WTC11 (cell line): ENCODE measurements around the gene NLGN3. TPM values are rescaled to one million over a fixed set of nuclear protein-coding genes. Genes with fewer than 3 reads are reported as not detected.

ENCODE experiments used
- ATAC-seq: fragments of 200-7000 bp; cut with Tn5 transposase; 2 replicates; pipeline ENCODE4 v1.10.0; 2021; ENCODE audit warnings: mild to moderate bottlenecking, moderate library complexity
- CTCF ChIA-PET: fragments of 300-600 bp; sonication (Branson Sonifier 250); formaldehyde crosslinking; loops from one replicate; lab custom pipeline; 2021; ENCODE audit warnings: antibody characterized with exemption; lab: Charles Lee
- POLR2A ChIA-PET: fragments of 350-600 bp; sonication (Branson Sonifier 250); formaldehyde crosslinking; loops from one replicate; lab custom pipeline; 2021; ENCODE audit warnings: antibody characterized with exemption; lab: Charles Lee
- DNase-seq: peaks from one replicate; pipeline ENCODE4 v3.0.0; 2021; ENCODE audit warnings: low spot score
- H3K27ac Mint-ChIP-seq: 2 replicates; pipeline ENCODE4 v1.8.0; 2021; ENCODE audit warnings: mixed read lengths
- H3K27me3 Mint-ChIP-seq: 2 replicates; pipeline ENCODE4 v1.8.0; 2021; ENCODE audit warnings: low read depth, mild to moderate bottlenecking, moderate library complexity, mixed read lengths
- H3K36me3 Mint-ChIP-seq: 2 replicates; pipeline ENCODE4 v1.8.0; 2021; ENCODE audit warnings: mixed read lengths
- H3K4me1 Mint-ChIP-seq: 2 replicates; pipeline ENCODE4 v1.8.0; 2022; ENCODE audit warnings: mixed read lengths
- H3K4me3 Mint-ChIP-seq: 2 replicates; pipeline ENCODE4 v1.8.0; 2021; ENCODE audit warnings: mild to moderate bottlenecking, moderate library complexity, mixed read lengths
- H3K9me3 Mint-ChIP-seq: 2 replicates; pipeline ENCODE4 v1.8.0; 2021; ENCODE audit warnings: mixed read lengths
- ESRRA ChIP-seq: sonication (generic); formaldehyde crosslinking; IDR thresholded peaks from 2 replicates; pipeline ENCODE4 v1.8.1; 2022; ENCODE audit warnings: mild to moderate bottlenecking, missing genetic modification reagents, borderline replicate concordance
- GABPB1 ChIP-seq: sonication (generic); formaldehyde crosslinking; IDR thresholded peaks from 2 replicates; pipeline ENCODE4 v1.8.1; 2023; ENCODE audit warnings: mild to moderate bottlenecking, missing genetic modification reagents
- HMGA2 ChIP-seq: fragments of 250-450 bp; sonication (Bioruptor Pico); IDR thresholded peaks from 2 replicates; pipeline ENCODE4 v1.4.0; 2021; ENCODE audit warnings: mild to moderate bottlenecking, moderate library complexity
- IRF2 ChIP-seq: sonication (generic); formaldehyde crosslinking; IDR thresholded peaks from 2 replicates; pipeline ENCODE4 v1.8.0; 2022; ENCODE audit warnings: low read depth, missing genetic modification reagents, borderline replicate concordance
- NR1H2 ChIP-seq: sonication (generic); formaldehyde crosslinking; IDR thresholded peaks from 2 replicates; pipeline ENCODE4 v1.9.0; 2021; ENCODE audit warnings: mild to moderate bottlenecking, moderate library complexity, missing genetic modification reagents
- RELA ChIP-seq: sonication (generic); formaldehyde crosslinking; IDR thresholded peaks from 2 replicates; pipeline ENCODE4 v1.8.1; 2022; ENCODE audit warnings: missing genetic modification reagents, mild to moderate bottlenecking, borderline replicate concordance
- SMAD3 ChIP-seq: sonication (generic); formaldehyde crosslinking; IDR thresholded peaks from 2 replicates; pipeline ENCODE4 v1.8.0; 2022; ENCODE audit warnings: missing genetic modification reagents, mild to moderate bottlenecking, borderline replicate concordance
- ZNF232 ChIP-seq: sonication (generic); formaldehyde crosslinking; IDR thresholded peaks from 2 replicates; pipeline ENCODE4 v1.8.0; 2022; ENCODE audit warnings: mild to moderate bottlenecking, missing genetic modification reagents
- total RNA-seq: library from RNA; stranded (reverse); gene quantifications from 3 replicates; pipeline ENCODE4 v1.2.3, GENCODE V29; 2021
- TF ChIP-seq, protein P1 (sequence below): sonication (generic); formaldehyde crosslinking; IDR thresholded peaks from 2 replicates; pipeline ENCODE4 v1.8.1; 2023; ENCODE audit warnings: mild to moderate bottlenecking, missing genetic modification reagents, borderline replicate concordance
- TF ChIP-seq, protein P2 (sequence below): fragments of 250-450 bp; sonication (Bioruptor Pico); IDR thresholded peaks from 2 replicates; pipeline ENCODE4 v1.9.0; 2021; ENCODE audit warnings: mild to moderate bottlenecking, borderline replicate concordance
- TF ChIP-seq, protein P3 (sequence below): fragments of 250-450 bp; sonication (Bioruptor Pico); conservative IDR thresholded peaks from 2 replicates; pipeline ENCODE4 v1.9.0; 2021; ENCODE audit warnings: mild to moderate bottlenecking
- TF ChIP-seq, protein P4 (sequence below): fragments of 250-450 bp; sonication (Bioruptor Pico); IDR thresholded peaks from 2 replicates; pipeline ENCODE4 v2.1.2; 2022; ENCODE audit warnings: mild to moderate bottlenecking, moderate library complexity

Gene NLGN3
- total RNA-seq, 1 experiment from 2014 or later: 10.8 TPM

DNA sequence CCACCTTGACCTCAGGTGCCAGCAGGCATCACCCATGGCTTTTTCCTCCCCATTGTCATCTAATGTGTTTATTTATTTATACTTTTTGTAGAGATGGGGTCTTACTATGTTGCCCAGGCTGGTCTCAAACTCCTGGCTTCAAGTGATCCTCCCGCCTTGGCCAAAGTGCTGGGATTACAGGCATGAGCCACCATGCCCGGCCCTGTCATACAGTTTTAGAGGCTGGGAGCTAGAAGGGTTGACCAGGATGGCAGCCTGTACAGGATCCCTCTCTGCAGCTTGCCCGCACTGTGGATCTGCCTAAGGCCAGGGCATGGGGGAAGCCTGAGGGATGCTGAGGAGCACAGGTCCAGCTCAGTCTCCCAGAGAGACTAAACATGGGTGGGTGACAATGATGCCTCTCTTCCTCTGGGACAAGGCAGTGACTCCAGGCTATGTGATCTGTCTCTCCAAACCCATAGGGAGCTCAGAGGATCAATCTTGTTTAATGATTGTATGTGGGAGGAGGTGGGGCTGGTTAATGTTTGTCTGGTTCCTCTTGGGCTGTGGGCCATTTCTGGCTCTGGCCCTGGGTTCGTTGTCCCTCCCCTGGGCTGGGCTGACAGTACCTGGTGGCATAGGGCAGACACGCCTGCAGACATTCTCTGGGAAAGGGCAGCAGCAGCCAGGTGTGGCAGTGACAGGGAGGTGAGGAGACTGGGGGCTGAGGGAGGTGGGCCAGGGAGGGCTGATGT is 70.1 kb downstream of the NLGN3 start:
- CTCF ChIA-PET: no interaction called here

More for the DNA sequence above, 70.1 kb downstream of the NLGN3 start:
- TF ChIP-seq, protein P1, sequence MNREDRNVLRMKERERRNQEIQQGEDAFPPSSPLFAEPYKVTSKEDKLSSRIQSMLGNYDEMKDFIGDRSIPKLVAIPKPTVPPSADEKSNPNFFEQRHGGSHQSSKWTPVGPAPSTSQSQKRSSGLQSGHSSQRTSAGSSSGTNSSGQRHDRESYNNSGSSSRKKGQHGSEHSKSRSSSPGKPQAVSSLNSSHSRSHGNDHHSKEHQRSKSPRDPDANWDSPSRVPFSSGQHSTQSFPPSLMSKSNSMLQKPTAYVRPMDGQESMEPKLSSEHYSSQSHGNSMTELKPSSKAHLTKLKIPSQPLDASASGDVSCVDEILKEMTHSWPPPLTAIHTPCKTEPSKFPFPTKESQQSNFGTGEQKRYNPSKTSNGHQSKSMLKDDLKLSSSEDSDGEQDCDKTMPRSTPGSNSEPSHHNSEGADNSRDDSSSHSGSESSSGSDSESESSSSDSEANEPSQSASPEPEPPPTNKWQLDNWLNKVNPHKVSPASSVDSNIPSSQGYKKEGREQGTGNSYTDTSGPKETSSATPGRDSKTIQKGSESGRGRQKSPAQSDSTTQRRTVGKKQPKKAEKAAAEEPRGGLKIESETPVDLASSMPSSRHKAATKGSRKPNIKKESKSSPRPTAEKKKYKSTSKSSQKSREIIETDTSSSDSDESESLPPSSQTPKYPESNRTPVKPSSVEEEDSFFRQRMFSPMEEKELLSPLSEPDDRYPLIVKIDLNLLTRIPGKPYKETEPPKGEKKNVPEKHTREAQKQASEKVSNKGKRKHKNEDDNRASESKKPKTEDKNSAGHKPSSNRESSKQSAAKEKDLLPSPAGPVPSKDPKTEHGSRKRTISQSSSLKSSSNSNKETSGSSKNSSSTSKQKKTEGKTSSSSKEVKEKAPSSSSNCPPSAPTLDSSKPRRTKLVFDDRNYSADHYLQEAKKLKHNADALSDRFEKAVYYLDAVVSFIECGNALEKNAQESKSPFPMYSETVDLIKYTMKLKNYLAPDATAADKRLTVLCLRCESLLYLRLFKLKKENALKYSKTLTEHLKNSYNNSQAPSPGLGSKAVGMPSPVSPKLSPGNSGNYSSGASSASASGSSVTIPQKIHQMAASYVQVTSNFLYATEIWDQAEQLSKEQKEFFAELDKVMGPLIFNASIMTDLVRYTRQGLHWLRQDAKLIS: no peak
- TF ChIP-seq SMAD3 (CRISPR knock-in tag): no peak
- TF ChIP-seq GABPB1: no peak
- TF ChIP-seq HMGA2 (CRISPR knock-in tag): no peak
- TF ChIP-seq, protein P2, sequence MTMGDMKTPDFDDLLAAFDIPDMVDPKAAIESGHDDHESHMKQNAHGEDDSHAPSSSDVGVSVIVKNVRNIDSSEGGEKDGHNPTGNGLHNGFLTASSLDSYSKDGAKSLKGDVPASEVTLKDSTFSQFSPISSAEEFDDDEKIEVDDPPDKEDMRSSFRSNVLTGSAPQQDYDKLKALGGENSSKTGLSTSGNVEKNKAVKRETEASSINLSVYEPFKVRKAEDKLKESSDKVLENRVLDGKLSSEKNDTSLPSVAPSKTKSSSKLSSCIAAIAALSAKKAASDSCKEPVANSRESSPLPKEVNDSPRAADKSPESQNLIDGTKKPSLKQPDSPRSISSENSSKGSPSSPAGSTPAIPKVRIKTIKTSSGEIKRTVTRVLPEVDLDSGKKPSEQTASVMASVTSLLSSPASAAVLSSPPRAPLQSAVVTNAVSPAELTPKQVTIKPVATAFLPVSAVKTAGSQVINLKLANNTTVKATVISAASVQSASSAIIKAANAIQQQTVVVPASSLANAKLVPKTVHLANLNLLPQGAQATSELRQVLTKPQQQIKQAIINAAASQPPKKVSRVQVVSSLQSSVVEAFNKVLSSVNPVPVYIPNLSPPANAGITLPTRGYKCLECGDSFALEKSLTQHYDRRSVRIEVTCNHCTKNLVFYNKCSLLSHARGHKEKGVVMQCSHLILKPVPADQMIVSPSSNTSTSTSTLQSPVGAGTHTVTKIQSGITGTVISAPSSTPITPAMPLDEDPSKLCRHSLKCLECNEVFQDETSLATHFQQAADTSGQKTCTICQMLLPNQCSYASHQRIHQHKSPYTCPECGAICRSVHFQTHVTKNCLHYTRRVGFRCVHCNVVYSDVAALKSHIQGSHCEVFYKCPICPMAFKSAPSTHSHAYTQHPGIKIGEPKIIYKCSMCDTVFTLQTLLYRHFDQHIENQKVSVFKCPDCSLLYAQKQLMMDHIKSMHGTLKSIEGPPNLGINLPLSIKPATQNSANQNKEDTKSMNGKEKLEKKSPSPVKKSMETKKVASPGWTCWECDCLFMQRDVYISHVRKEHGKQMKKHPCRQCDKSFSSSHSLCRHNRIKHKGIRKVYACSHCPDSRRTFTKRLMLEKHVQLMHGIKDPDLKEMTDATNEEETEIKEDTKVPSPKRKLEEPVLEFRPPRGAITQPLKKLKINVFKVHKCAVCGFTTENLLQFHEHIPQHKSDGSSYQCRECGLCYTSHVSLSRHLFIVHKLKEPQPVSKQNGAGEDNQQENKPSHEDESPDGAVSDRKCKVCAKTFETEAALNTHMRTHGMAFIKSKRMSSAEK (CRISPR knock-in tag): no peak
- TF ChIP-seq, protein P3, sequence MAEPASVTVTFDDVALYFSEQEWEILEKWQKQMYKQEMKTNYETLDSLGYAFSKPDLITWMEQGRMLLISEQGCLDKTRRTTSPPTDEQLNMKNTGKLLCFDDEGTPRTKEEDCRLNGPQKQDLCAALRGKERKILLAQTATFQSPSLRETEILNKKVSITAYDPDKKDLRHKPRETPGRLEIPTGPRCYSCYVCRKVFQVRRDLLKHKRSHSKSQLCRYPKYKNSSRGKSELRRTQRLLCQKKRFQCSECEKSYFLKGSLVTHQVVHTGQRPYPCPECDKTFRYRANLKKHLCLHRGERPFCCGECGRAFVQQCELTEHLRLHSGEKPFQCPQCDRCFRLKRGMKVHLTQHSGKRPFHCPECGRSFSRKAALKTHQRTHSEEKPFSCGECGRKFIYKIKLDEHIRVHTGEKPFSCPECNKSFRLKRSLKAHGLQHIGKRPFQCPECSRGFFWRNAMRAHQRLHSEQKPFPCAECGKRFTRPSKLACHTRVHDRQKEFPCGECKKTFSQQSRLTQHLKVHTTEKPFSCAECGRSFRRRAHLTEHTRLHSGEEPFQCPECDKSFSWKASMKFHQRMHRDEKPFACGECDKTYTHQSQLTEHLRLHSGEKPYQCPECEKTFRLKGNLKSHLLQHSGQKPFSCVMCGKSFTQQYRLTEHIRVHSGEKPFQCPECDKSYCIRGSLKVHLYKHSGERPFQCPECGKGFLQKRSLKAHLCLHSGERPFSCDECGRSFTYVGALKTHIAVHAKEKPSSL (CRISPR knock-in tag): no peak
- TF ChIP-seq, protein P4, sequence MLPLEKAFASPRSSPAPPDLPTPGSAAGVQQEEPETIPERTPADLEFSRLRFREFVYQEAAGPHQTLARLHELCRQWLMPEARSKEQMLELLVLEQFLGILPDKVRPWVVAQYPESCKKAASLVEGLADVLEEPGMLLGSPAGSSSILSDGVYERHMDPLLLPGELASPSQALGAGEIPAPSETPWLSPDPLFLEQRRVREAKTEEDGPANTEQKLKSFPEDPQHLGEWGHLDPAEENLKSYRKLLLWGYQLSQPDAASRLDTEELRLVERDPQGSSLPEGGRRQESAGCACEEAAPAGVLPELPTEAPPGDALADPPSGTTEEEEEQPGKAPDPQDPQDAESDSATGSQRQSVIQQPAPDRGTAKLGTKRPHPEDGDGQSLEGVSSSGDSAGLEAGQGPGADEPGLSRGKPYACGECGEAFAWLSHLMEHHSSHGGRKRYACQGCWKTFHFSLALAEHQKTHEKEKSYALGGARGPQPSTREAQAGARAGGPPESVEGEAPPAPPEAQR (CRISPR knock-in tag): no peak
- TF ChIP-seq IRF2 (CRISPR knock-in tag): no peak
- no peak for TF ChIP-seq NR1H2 (CRISPR knock-in tag)
- TF ChIP-seq ZNF232 (CRISPR knock-in tag): no peak
- no peak for TF ChIP-seq ESRRA (CRISPR knock-in tag)
- TF ChIP-seq RELA: no peak
- H3K27me3 Mint-ChIP-seq: no peaks in the 10 kb centered on the region; the same call in 1 of the 2 replicates
- ATAC-seq: no peak
- POLR2A ChIA-PET: no interaction called here
- DNase-seq: no peak
- no peaks in the 10 kb centered on the region for H3K36me3 Mint-ChIP-seq
- H3K9me3 Mint-ChIP-seq: no peaks in the 10 kb centered on the region
- no peak overlapping the region for H3K4me3 Mint-ChIP-seq
- H3K4me1 Mint-ChIP-seq: peaks cover 25% of the 10 kb centered on the region
- H3K27ac Mint-ChIP-seq: no peak overlapping the region
